HepG2 (cell line): Measurements from ENCODE around the gene SLC9A9. TPM values are rescaled to one million over a fixed set of nuclear protein-coding genes. Genes with fewer than 3 reads are reported as not detected.

ENCODE experiments used
- ATAC-seq: fragments of 200-7000 bp; cut with Tn5 transposase; 3 replicates; pipeline ENCODE4 v1.9.1; 2020; ENCODE audit warnings: mild to moderate bottlenecking, moderate library complexity
- BruUV-seq: library from RNA; stranded (reverse); fragments of 400-500 nt; replicated peaks from 2 replicates; lab custom pipeline; 2021; lab: Mats Ljungman, UMichigan
- CTCF ChIA-PET: fragments of 300-600 bp; formaldehyde crosslinking; extraction: SDS; loops from one replicate; lab custom pipeline; 2021; ENCODE audit warnings: low total read pairs, inconsistent platforms, low intra/inter-chr PET ratio; lab: Yijun Ruan, JAX
- POLR2A ChIA-PET: fragments of 350-600 bp; sonication (Branson Sonifier 250); formaldehyde crosslinking; loops from one replicate; lab custom pipeline; 2020; ENCODE audit warnings: antibody characterized with exemption, inconsistent platforms; lab: Yijun Ruan, JAX
- DNase-seq: peaks from one replicate; pipeline ENCODE4 v3.0.0-alpha.2; 2015; ENCODE audit warnings: low spot score
- FAIRE-seq: peaks from 3 replicates; lab custom pipeline; 2011; peaks lifted over from hg19 to GRCh38; lab: Jason Lieb, UNC
- H2AFZ ChIP-seq: one replicate; pipeline ENCODE4 v1.6.1; 2011; ENCODE audit warnings: low read length, inconsistent platforms
- H3K27ac ChIP-seq: fragments of 300-600 bp; 3 replicates; pipeline ENCODE4 v1.8.0; 2011; ENCODE audit warnings: mixed run types, mild to moderate bottlenecking, mixed read lengths, low read length, inconsistent platforms; ENCODE audit not compliant: insufficient read depth; ENCODE audit errors: extremely low read length
- H3K27me3 ChIP-seq, 2 experiments: fragments of 200-600 bp in 1 of 2; 2 replicates in 1 of 2; 3 replicates in 1 of 2; pipeline versions ENCODE4 v1.6.0 to v1.8.0; 2011; ENCODE audit warnings: low read length in 2 of 2, mild to moderate bottlenecking in 2 of 2, moderate library complexity in 2 of 2, inconsistent platforms in 1 of 2; ENCODE audit not compliant: insufficient read depth in 2 of 2, control insufficient read depth in 1 of 2
- H3K36me3 ChIP-seq, 2 experiments: fragments of 200-600 bp in 1 of 2; replicated peaks in 1 of 2; 2 replicates in 1 of 2; 3 replicates in 1 of 2; pipeline versions ENCODE4 v1.5.1 to v1.8.0; 2011; ENCODE audit warnings: low read length in 2 of 2, inconsistent platforms in 1 of 2; ENCODE audit not compliant: insufficient read depth in 2 of 2, control insufficient read depth in 1 of 2
- H3K4me1 ChIP-seq: 2 replicates; pipeline ENCODE4 v1.5.1; 2012; ENCODE audit warnings: low read length, inconsistent platforms; ENCODE audit not compliant: insufficient read depth
- H3K4me2 ChIP-seq: 2 replicates; pipeline ENCODE4 v1.6.0; 2011; ENCODE audit warnings: low read depth, low read length, inconsistent platforms
- H3K4me3 ChIP-seq, 3 experiments: fragments of 200-600 bp in 1 of 3; sonication (generic), shearing (Covaris generic) in 1 of 3; replicated peaks in 1 of 3; 2 replicates each; pipeline ENCODE4 v1.5.1; 2011 to 2016; ENCODE audit warnings: low read length in 3 of 3, inconsistent platforms in 2 of 3, low read depth in 2 of 3, mild to moderate bottlenecking in 2 of 3, control low read depth in 1 of 3, mixed read lengths in 1 of 3; ENCODE audit not compliant: insufficient read depth in 1 of 3
- H3K79me2 ChIP-seq: one replicate; pipeline ENCODE4 v1.6.1; 2011; ENCODE audit warnings: low read length, inconsistent platforms; ENCODE audit not compliant: insufficient read depth
- H3K9ac ChIP-seq: 2 replicates; pipeline ENCODE4 v1.6.0; 2011; ENCODE audit warnings: mild to moderate bottlenecking, low read depth, low read length, inconsistent platforms; ENCODE audit not compliant: insufficient read depth
- H3K9me3 ChIP-seq: 2 replicates; pipeline ENCODE4 v1.5.1; 2012; ENCODE audit warnings: mild to moderate bottlenecking, low read length
- H4K20me1 ChIP-seq: 2 replicates; pipeline ENCODE4 v1.6.0; 2011; ENCODE audit warnings: inconsistent platforms, mild to moderate bottlenecking, low read length, moderate library complexity; ENCODE audit not compliant: insufficient read depth
- EEA1 ChIP-seq: sonication (generic); formaldehyde crosslinking; IDR thresholded peaks from 2 replicates; pipeline ENCODE4 v1.5.1; 2020; ENCODE audit warnings: mild to moderate bottlenecking, missing genetic modification reagents, borderline replicate concordance
- HIVEP1 ChIP-seq: sonication (generic); formaldehyde crosslinking; IDR thresholded peaks from 2 replicates; pipeline ENCODE4 v1.4.0; 2020; ENCODE audit warnings: mild to moderate bottlenecking, missing genetic modification reagents
- HNF4A ChIP-seq: sonication (generic); formaldehyde crosslinking; IDR thresholded peaks from 2 replicates; pipeline ENCODE4 v1.4.0; 2020; ENCODE audit warnings: missing genetic modification reagents
- IRF2 ChIP-seq: IDR thresholded peaks from 2 replicates; pipeline ENCODE4 v1.6.1; 2018; ENCODE audit warnings: missing genetic modification reagents, missing compliant biosample characterization
- MXD1 ChIP-seq: sonication (generic); formaldehyde crosslinking; IDR thresholded peaks from 2 replicates; pipeline ENCODE4 v1.4.0; 2020; ENCODE audit warnings: mild to moderate bottlenecking, missing genetic modification reagents
- MYNN ChIP-seq: sonication (generic); formaldehyde crosslinking; IDR thresholded peaks from 2 replicates; pipeline ENCODE4 v1.4.0; 2020; ENCODE audit warnings: mild to moderate bottlenecking, low read depth, missing genetic modification reagents
- NBN ChIP-seq: fragments of 450-650 bp; conservative IDR thresholded peaks from 2 replicates; pipeline ENCODE4 v1.6.1; 2017
- POLR2AphosphoS5 ChIP-seq: IDR thresholded peaks from 2 replicates; pipeline ENCODE4 v1.6.1; 2012; ENCODE audit warnings: low read depth, low read length
- SMAD9 ChIP-seq: sonication (generic); formaldehyde crosslinking; IDR thresholded peaks from 2 replicates; pipeline ENCODE4 v1.5.1; 2020; ENCODE audit warnings: mild to moderate bottlenecking, missing genetic modification reagents
- TARDBP ChIP-seq: sonication (generic); formaldehyde crosslinking; IDR thresholded peaks from 2 replicates; pipeline ENCODE4 v1.8.0; 2022; ENCODE audit warnings: mild to moderate bottlenecking, missing genetic modification reagents
- TEAD3 ChIP-seq: optimal IDR thresholded peaks from 2 replicates; pipeline ENCODE3; 2016; ENCODE audit warnings: borderline replicate concordance
- ZBTB21 ChIP-seq: sonication (generic); formaldehyde crosslinking; IDR thresholded peaks from 2 replicates; pipeline ENCODE4 v1.4.0; 2020; ENCODE audit warnings: missing genetic modification reagents
- ZBTB3 ChIP-seq: sonication (generic); formaldehyde crosslinking; IDR thresholded peaks from 2 replicates; pipeline ENCODE4 v1.4.0; 2020; ENCODE audit warnings: low read depth, mild to moderate bottlenecking, moderate library complexity, missing genetic modification reagents, borderline replicate concordance
- ZFP36L1 ChIP-seq: sonication (generic); formaldehyde crosslinking; IDR thresholded peaks from 2 replicates; pipeline ENCODE4 v1.8.0; 2022; ENCODE audit warnings: mild to moderate bottlenecking, missing genetic modification reagents, moderate library complexity
- ZNF20 ChIP-seq: sonication (generic); formaldehyde crosslinking; IDR thresholded peaks from 2 replicates; pipeline ENCODE4 v1.4.0; 2020; ENCODE audit warnings: mild to moderate bottlenecking, moderate library complexity, missing genetic modification reagents
- ZNF605 ChIP-seq: sonication (generic); formaldehyde crosslinking; IDR thresholded peaks from 2 replicates; pipeline ENCODE4 v1.8.0; 2022; ENCODE audit warnings: mild to moderate bottlenecking, missing genetic modification reagents
- ZNF615 ChIP-seq: sonication (generic); formaldehyde crosslinking; IDR thresholded peaks from 2 replicates; pipeline ENCODE4 v1.5.0; 2020; ENCODE audit warnings: mild to moderate bottlenecking, missing genetic modification reagents, borderline replicate concordance
- WGBS: methylation state at CpG from one replicate; pipeline ENCODE4 v1.1.6; 2017; ENCODE audit warnings: low lambda C conversion rate; 5-methylcytosine and 5-hydroxymethylcytosine counted together
- in situ Hi-C: cut with HindIII; loops from 2 replicates; pipeline ENCODE4 v1.10.0; 2017; ENCODE audit warnings: low pct_unique_long_range_greater_than_20kb; ENCODE audit not compliant: extremely low pct_ligation_motif_present
- intact Hi-C: fragments of 100-400 bp; cut with micrococcal nuclease; formaldehyde crosslinking; loops from one replicate; pipeline ENCODE4 v1.10.0; 2022; ENCODE audit not compliant: unreplicated experiment
- polyA plus RNA-seq, 8 experiments: library from polyadenylated mRNA; depleted of rRNA in 3 of 8; stranded (reverse) in 7 of 8; unstranded in 1 of 8; fragments of >200 nt; fragmentation: Illumina TruSeq in 4 of 8; extraction: Trizol in 4 of 8; gene quantifications; 2 replicates each; pipeline versions ENCODE4 v1.2.1 to v1.2.3, GENCODE V29; 2011 to 2016; ENCODE audit warnings: low read depth in 4 of 8, missing spikeins in 1 of 8, mixed read lengths in 1 of 8; ENCODE audit not compliant: insufficient read depth in 1 of 8
- total RNA-seq, 5 experiments: library from RNA; depleted of rRNA; stranded (reverse); fragments of >200 nt; fragmentation: Illumina TruSeq; extraction: Trizol; gene quantifications; 2 replicates each; pipeline ENCODE4 v1.2.3, GENCODE V29; 2016; ENCODE audit warnings: low read depth in 1 of 5

SLC9A9 gene
- total and polyA plus RNA-seq, 2 of the 13 experiments (the other 11 are each of a cell fraction or from before 2014, with no cell fraction given) = not detected

- TF ChIP-seq EEA1 (CRISPR knock-in tag) (no peak), MYNN (CRISPR knock-in tag) (no peak), ZNF615 (CRISPR knock-in tag) (no peak), HNF4A (CRISPR knock-in tag) (no peak), ZBTB3 (CRISPR knock-in tag) (no peak)
Measured at GRCh38 chr3:143242101-143242500, 606.2 kb downstream of the SLC9A9 start (continued).

GRCh38 chr3:143241481-143241951 is 606.8 kb downstream of the SLC9A9 start:
- no peak overlapping the region for H3K4me3 ChIP-seq
- H3K79me2 ChIP-seq = no peaks in the 10 kb centered on the region
- H3K9me3 ChIP-seq = no peaks in the 10 kb centered on the region
- no peaks in the 10 kb centered on the region for H3K27me3 ChIP-seq
- H4K20me1 ChIP-seq = no peaks in the 10 kb centered on the region
- TF ChIP-seq SMAD9 (CRISPR knock-in tag) (no peak), MXD1 (CRISPR knock-in tag) (no peak), TARDBP (CRISPR knock-in tag) (no peak), NBN (no peak), TEAD3 (no peak), POLR2AphosphoS5 (no peak), ZNF20 (CRISPR knock-in tag) (no peak), ZFP36L1 (CRISPR knock-in tag) (no peak), ZNF605 (CRISPR knock-in tag) (no peak), IRF2 (CRISPR knock-in tag) (no peak), HIVEP1 (no peak), ZBTB21 (CRISPR knock-in tag) (no peak)
- DNase-seq (no peak), ATAC-seq (no peak), FAIRE-seq (no peak)
- no TSS peak for BruUV-seq
- CTCF ChIA-PET = no interaction called here
- no peak overlapping the region for H3K4me2 ChIP-seq
- H2AFZ ChIP-seq = no peak overlapping the region
- in situ Hi-C loops = no loop called here
- 2% methylated on average over 3 of the region's 3 CpGs for WGBS
- H3K36me3 ChIP-seq = no peaks in the 10 kb centered on the region
- no peak overlapping the region for H3K27ac ChIP-seq
- POLR2A ChIA-PET = no interaction called here
- H3K4me1 ChIP-seq = no peaks in the 10 kb centered on the region
- intact Hi-C loops = no loop called here
- H3K9ac ChIP-seq = no peak overlapping the region
